Pulmonary artery endothelial cell (primary cell): ENCODE measurements around the gene YES1. TPM values are rescaled to one million over a fixed set of nuclear protein-coding genes. Genes with fewer than 3 reads are reported as not detected.
"Not testable (repeated sequence)": the region's sequence is repeated elsewhere in the genome, so short reads cannot be mapped to it uniquely, and the experiment has no call there.

Experiments used
- DNase-seq: peaks from one replicate; pipeline ENCODE4 v3.0.0-alpha.2; 2011; ENCODE audit warnings: low read depth, low spot score
- total RNA-seq: library from RNA; depleted of rRNA; stranded (reverse); fragments of >200 nt; gene quantifications from 2 replicates; pipeline ENCODE4 v1.2.3, GENCODE V29; 2014

YES1 gene
- total RNA-seq, 1 donor from 2014 or later: 255 TPM

DNA sequence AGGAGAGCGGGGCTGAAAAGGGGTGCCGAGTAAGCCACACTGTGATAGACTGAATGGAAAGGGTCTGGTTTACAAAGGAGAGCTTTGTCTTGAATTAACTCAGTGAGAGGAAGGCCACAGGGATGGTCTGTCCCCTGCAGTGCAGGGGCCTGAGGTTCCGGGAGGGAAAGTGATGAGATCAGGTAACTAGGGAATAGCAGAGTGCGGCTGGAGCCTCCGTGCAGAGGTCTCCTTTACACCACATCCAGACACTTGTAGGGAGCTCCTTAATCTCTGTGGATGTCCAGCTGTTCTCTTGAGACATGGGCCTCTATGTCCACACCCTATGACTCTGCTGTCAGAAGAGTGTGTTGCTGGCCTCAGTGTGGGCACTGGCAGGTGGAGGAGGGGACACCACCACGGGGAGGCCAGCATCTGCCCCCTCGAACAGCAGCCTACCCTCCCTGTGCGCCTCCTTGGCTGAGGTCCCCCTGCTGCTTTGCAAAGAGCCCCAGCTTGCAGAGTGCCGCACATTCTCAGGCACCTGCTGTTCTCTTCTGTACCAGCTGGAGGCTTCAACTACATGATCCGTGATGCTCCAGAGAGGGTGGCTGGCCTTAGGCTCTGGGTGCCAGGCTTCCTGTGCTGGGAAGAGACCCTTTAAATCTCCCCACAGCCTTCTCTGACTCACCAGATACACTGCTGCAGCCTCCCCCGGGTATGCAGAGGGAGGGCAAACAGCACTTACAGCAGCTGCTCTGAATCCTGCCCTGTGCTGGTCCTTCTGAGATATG lies 125.5 kb downstream of the YES1 start:
- DNase-seq: no peak

DNA sequence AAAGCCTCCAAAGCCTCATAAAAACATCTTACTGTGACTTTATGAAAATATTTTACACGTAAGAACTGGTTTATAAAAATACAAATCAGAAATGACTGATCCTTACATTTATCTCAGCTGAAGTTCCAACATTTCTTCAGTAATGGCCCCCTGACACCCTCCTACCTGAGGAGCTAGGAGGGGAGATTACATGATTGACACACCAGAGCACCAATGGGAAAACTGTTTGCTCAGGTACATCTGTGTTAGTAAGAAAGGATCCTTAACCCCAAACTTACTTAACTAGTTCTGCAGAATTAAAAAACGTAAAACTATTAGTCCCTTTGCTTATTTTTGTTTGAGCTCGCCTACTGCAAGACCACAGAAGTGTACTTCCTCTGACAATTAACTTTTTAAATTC lies 126.6 kb downstream of the YES1 start:
- DNase-seq: no peak

DNA sequence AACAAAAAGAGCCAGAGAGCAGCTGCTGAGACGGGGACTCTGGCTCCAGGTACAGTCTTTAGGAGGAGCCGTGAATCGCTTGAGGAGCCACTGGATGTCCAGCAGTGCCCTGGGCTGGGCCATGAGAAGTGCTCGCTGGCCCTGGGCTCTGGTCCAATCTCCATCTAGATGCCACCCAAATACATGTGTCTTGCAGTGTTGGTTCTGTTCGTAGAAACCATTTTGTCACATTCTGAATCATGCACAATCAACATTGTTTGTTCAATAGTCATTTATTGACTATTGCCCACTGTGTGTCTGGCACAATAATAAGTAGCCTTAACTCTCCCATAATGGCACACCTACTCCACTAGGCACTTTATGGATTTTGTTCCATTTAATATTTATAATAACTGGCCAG lies 128.5 kb downstream of the YES1 start:
- DNase-seq: no peak

DNA sequence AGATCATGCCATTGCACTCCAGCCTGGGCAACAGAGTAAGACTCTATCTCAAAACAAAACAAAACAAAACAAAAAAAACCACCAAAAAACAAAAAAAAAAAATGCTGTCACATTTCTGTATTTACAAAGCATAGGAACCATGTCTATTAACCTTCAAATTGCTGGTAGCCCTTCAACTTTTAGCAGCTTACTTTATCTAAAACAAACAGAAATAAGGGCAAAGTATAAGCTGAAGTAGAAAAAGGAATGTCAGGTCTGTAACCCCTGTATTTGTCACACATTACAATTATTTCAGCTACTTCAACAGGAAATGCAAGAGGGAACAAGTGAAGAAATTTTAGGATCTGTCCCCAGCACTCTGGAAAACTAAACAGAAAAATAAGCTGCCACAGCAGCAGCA lies 129.2 kb downstream of the YES1 start:
- DNase-seq: no peak

DNA sequence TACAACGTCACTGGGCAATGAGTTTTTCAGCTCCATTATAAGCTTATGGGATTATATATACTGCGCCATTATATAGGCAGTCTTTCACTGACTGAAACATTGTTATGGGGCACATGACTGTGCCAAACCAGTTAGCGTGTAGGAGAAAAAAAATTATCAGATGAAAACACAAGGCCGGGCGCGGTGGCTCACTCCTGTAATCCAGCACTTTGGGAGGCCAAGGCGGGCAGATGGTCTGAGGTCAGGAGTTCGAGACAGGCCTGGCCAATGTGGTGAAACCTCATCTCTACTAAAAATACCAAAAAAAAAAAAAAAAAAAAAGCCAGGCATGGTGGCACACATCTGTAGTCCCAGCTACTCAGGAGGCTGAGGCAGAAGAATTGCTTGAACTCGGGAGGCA lies 129.6 kb downstream of the YES1 start:
- DNase-seq: not testable (repeated sequence)

DNA sequence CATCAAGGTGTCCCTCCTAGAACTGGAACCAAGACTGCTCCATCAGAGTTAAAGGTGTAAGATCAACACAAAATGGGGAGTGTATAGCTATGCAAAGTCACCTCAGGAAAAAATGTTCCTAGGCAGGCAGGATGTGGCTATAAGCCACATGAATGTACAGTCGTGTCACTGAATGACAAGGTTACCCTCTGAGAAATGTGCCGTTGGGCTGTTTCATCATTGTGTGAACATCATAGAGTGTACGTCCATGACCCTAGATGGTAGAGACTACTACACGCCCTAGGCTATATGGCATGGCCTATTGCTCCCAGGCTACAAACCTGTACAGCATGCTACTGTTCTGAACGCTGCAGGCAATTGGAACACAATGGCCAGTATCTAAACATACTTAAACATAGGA lies 130.1 kb downstream of the YES1 start:
- no peak for DNase-seq

DNA sequence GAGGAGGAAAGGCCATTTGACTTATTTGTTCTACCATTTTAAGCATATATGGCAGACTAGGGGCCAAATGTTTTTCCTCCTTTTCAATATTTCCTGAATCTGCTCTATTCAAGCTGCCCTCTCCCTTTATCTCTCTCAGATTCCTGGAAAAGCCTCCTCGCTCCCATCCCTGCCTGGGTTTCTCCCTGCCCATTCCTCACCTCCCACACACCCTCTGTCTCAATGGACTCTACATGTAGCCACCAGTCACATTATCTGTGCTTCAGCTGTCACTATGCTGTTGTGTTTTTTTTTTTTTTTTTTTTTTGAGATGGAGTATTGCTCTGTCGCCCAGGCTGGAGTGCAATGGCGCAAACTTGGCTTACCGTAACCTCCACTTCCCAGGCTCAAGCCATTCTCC lies 131.7 kb downstream of the YES1 start:
- no peak for DNase-seq

DNA sequence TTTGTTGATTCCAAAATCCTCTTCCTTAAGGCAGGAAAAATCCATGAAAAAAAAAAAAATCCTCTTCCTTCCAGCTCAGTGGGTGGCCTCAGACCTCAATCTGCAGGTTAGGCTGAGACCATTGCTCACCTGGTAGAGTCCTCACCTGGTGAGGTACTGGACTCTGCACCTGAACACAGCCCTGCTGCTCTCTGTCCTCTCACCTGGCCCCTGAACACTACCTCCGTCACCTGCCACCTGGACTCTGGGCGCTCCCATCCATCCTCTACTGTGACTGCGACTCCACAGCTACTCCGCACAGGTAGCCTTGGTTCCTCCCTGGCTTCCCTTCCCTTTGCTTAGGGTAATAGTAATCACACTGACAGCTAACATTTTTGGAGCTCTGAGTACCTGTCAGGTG lies 132.5 kb downstream of the YES1 start:
- DNase-seq: no peak

DNA sequence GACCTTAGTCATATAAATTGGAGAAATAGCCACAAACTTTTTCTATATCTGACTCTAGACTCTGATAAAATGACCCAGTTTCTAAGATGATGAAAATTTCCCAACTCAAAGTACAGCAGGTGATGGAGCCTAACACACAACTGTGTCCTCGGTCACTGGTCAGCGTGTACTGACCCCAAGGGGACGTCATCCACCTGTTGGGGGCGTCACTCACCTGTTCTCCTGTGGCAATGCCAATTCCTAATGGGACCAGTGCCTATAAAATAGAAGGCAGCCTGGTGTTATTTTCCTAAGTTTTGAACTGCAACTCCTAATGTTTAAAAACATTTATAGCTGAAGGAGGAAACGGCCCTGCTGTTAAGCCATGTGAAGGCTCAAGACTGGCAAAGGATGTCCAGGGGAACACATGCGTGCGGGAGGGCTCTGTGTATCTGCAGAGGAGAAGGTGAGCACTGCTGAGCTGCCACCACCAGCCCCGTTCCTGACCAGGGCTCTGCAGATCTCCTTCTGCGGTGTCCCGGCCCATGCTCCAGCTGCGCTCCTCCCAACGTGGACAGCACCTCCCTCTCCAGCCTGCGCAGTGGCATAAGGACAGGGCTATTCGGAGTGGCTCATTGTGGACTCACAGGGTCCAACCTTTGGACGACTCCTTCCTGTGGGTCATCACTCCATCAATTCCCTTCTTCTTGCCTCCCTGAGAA lies 133.4 kb downstream of the YES1 start:
- no peak for DNase-seq

DNA sequence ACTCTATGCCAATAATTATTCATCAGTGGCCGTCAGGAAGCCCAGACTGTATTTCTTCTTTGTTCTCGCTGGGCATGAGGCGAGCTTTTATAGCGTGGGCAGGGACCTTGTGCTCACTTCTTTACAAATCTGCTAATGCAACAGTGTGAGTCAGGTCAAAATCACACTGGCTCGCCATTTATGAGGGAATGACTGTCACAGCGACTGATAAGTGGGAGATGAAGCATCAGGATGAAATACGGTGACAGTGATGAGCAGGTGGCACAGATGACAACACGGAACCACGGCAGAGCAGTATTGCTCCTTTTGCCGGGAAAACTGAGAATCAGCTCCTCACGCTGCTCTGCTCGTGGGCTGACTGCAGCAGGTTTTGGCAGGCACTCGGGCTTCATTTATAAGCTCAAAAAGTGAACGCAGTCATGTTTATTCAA lies 134.1 kb downstream of the YES1 start:
- DNase-seq: no peak

DNA sequence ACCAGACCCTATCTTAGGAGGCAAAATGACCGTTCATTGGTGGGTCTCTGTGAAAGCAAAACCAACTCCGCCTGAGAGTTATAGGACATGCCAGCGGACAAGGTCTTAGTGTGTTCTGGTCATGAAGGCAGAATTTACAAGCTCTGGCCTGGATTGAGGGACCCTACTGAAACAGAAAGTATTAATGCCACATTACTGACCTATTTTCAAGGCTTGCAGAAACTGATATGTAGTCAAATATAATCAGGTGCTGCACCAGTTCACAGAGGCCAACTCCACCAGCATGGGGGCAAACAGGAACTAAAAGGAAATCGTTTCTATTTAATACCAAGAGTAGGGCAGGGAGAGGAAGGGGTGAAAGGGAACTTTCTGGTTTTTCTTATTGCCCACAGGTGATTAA lies 134.9 kb downstream of the YES1 start:
- no peak for DNase-seq

DNA sequence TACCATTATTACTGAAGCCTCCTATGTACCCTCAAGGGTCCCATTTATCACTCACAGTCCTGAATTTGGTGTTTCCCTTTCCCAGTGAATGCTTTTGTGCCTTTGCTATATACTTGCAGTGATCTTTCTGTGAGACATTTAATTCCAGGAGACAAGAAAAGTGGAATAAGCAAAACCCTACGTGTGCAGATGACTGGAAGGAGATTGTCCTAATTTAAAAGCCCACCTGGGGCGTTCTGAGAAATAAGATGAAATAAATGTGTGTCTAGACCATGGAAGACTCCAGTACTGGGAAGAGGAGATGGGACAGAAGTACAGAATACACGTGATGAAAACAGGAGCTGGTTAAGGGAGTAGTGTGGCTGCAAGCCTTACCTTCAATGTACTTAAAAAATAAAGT lies 135.3 kb downstream of the YES1 start:
- no peak for DNase-seq

DNA sequence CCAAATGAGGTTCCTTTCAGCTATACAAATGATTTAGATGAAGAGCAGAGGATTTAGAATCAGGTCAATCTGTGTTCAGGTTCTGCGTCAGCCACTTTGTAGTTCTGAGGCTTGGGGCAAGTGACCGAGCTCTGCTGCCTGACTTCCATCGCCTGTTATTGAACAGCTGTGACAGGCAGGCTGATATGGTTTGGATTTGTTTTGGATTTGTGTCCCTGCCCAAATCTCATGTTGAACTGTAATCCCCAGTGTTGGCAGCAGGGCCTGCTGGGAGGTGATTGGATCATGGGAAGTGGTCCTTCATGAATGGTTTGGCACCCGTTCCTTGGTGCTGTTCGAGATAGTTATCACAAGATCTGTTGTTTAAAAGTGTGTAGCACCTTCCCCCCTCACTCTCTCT lies 136.0 kb downstream of the YES1 start:
- DNase-seq: no peak

DNA sequence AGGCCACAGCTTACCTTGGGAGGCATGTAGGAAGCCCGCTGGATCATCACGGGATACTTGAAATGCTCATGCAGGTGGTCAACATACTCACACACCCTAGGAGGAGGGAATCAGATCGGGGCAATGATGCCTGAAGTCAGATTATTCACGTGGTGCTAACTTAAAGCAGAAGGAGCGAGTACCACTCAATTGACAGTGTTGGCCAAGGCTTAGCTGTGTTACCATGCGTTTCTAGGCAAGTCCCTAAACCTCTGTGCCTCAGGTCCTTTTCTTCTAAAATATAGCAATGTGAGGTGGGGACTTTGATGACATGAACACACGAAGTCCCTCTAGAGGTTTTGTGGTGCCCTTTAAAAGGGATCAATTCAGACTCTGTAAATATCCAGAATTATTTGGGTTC lies 136.7 kb downstream of the YES1 start:
- DNase-seq: no peak

DNA sequence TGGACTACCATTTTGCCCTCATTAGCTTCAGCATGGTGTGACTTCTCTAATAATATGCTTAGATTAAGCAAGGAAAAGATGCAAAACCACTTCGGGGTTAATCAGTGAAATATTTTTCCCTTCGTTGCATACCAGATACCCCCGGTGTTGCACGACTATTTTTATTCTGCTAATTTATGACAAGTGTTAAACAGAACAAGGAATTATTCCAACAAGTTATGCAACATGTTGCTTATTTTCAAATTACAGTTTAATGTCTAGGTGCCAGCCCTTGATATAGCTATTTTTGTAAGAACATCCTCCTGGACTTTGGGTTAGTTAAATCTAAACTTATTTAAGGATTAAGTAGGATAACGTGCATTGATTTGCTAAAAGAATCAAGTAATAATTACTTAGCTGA lies 138.3 kb downstream of the YES1 start:
- no peak for DNase-seq

DNA sequence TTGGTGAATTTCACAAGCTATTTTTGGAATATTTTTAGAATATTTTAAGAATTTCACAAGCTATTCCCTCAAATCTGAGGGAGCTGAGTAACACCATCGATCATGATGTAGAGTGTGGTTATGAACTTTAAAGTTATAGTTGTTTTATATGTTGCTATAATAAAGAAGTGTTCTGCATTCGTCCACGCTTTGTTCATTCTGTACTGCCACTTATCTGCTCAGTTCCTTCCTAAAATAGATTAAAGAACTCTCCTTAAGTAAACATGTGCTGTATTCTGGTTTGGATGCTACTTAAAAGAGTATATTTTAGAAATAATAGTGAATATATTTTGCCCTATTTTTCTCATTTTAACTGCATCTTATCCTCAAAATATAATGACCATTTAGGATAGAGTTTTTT lies 138.7 kb downstream of the YES1 start:
- no peak for DNase-seq

Other genes starting within 250 kb of the YES1 start
- gene CETN1, start 231.9 kb downstream of the YES1 start, total RNA-seq: not detected in 2 replicates
- gene CLUL1, start 215.3 kb downstream of the YES1 start, total RNA-seq: not detected in 2 replicates
- gene TYMS, start 154.6 kb downstream of the YES1 start, total RNA-seq: 48.0 and 58.9 TPM in 2 replicates
- 23.2 and 28.9 TPM in 2 replicates for gene ENOSF1, start 99.6 kb downstream of the YES1 start, total RNA-seq
- gene ADCYAP1, start 92.6 kb upstream of the YES1 start, total RNA-seq: not detected in 2 replicates